Mesodermal cell (in vitro differentiated cells): ENCODE measurements around the gene ACBD3.

Experiments used
- H3K27ac ChIP-seq: 2 replicates; pipeline ENCODE4 v1.7.0; 2013; ENCODE audit warnings: mild to moderate bottlenecking, low read depth, low read length, moderate library complexity; ENCODE audit not compliant: severe bottlenecking
- H3K36me3 ChIP-seq: 2 replicates; pipeline ENCODE4 v1.7.1; 2013; ENCODE audit warnings: mild to moderate bottlenecking, low read length, moderate library complexity; ENCODE audit not compliant: control insufficient read depth, insufficient read depth
- H3K4me1 ChIP-seq: one replicate; pipeline ENCODE4 v1.7.1; 2013; ENCODE audit warnings: mild to moderate bottlenecking, low read length; ENCODE audit not compliant: insufficient read depth, control insufficient read depth, poor library complexity, severe bottlenecking
- H3K4me3 ChIP-seq: 2 replicates; pipeline ENCODE4 v1.7.0; 2013; ENCODE audit warnings: low read length, control low read depth, mild to moderate bottlenecking; ENCODE audit not compliant: insufficient read depth, poor library complexity, severe bottlenecking; ENCODE audit errors: extremely low read depth
- H3K9me3 ChIP-seq: 2 replicates; pipeline ENCODE4 v1.7.1; 2013; ENCODE audit warnings: mild to moderate bottlenecking, low read length, moderate library complexity; ENCODE audit not compliant: control insufficient read depth
- WGBS, 2 experiments: methylation state at CpG; one replicate each; pipeline ENCODE4 v1.1.5; 2013; ENCODE audit warnings: missing lambda C conversion rate in 2 of 2; ENCODE audit not compliant: insufficient coverage in 2 of 2; 5-methylcytosine and 5-hydroxymethylcytosine counted together

ACBD3 gene

DNA sequence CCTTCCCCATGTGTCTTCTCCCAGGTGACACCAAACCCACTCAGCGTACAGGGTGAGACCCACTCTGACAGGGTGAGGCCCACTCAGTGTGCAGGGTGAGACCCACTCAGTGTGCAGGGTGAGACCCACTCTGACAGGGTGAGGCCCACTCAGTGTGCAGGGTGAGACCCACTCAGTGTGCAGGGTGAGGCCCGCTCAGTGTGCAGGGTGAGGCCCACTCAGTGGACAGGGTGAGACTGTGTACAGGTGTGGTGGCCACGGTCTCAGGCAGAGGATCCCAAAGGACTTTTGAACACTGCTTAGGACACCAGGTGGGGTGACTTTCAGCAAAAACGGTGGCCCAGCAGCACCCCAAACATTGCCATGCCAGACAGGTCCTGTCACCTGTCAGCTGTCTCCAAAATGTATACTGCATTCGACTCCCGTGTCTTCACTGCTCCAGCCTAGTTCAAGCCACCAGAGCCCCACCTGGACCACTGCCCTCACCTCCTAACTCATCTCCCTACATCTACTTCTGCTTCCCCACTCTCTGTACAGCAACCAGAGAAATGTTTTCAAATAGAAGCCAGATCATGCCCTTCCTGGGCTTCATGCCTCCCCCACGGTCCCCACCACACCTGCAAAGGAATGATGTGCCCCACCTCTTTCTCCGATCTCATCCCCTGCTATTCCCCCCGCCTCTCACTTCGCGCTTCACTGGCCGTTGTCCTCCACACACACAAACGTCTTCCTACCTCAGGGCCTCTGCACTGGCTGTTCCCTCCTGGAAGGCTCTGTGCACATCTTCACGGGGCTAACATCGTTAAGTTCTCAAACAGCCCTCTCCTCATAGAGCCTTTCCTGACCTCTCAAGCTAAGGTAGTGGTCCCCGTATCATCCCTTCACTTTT lies 52.1 kb downstream of the ACBD3 start:
- H3K27ac ChIP-seq, result no peak overlapping the region
- 85 to 86% methylated on average over 13 to 16 of the region's 16 CpGs for WGBS, 2 experiments

GRCh38 chr1:226133504-226134123 lies 52.9 kb downstream of the ACBD3 start:
- peaks cover 4% of the 10 kb centered on the region for H3K4me1 ChIP-seq
- no peak overlapping the region for H3K27ac ChIP-seq
- no peak overlapping the region for H3K4me3 ChIP-seq
- peaks cover 4% of the 10 kb centered on the region for H3K9me3 ChIP-seq
- WGBS, 2 experiments, result 95 to 97% methylated on average over 3 to 6 of the region's 6 CpGs
- H3K36me3 ChIP-seq, result no peaks in the 10 kb centered on the region

More for the DNA sequence above, 52.1 kb downstream of the ACBD3 start:
- no peaks in the 10 kb centered on the region for H3K9me3 ChIP-seq
- no peaks in the 10 kb centered on the region for H3K36me3 ChIP-seq
- no peaks in the 10 kb centered on the region for H3K4me1 ChIP-seq
- H3K4me3 ChIP-seq, result no peak overlapping the region

DNA sequence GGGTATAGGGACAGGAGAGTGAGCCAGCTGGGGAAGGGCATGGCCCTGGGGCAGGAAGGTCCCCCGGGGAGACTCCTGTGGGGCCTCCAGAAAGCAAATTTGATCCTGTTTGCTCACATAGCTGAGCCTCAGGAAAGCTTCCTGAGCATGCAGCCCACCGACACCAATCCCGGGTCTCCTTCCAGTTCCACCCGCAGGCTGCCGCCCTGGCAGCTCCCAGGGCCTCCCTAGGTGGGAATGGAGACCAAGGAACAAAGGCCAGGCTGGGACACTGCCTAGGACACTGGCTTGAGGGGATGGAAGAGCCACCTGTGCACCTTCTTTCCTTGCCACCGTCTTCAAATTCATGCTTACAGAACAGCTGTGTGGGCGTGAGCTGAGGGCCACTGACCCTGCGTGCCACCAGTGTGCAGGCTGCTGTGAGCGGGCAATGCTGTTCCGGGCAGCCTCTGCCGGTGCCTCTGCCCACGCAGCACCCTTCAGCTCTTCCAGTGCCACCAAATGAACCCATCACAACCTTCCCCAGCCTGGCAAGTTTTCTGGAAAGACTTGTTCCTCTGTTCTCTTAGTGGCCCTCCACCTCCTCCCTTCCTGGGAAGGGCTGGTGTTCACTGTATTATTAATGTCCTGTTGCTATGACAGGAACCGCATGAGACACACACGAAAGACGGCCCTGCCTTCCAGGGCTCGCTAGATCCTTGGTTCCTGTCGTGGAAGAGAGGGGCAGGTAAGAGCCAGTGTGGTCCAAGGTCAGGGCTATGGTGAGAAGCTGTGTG lies 53.6 kb downstream of the ACBD3 start:
- H3K9me3 ChIP-seq, result peaks cover 4% of the 10 kb centered on the region
- WGBS, 2 experiments, result 88 to 90% methylated on average over 11 to 17 of the region's 17 CpGs
- H3K36me3 ChIP-seq, result no peaks in the 10 kb centered on the region
- no peak overlapping the region for H3K27ac ChIP-seq
- H3K4me3 ChIP-seq, result no peak overlapping the region
- H3K4me1 ChIP-seq, result peaks cover 11% of the 10 kb centered on the region

- H3K36me3 ChIP-seq, result no peaks in the 10 kb centered on the region
- H3K4me3 ChIP-seq, result no peak overlapping the region
- WGBS, 2 experiments, result 97 to 100% methylated on average over 5 of the region's 5 CpGs
- peaks cover 4% of the 10 kb centered on the region for H3K9me3 ChIP-seq
- peaks cover 20% of the 10 kb centered on the region for H3K4me1 ChIP-seq
- no peak overlapping the region for H3K27ac ChIP-seq
Observed at GRCh38 chr1:226131639-226132038, 54.9 kb downstream of the ACBD3 start.

DNA sequence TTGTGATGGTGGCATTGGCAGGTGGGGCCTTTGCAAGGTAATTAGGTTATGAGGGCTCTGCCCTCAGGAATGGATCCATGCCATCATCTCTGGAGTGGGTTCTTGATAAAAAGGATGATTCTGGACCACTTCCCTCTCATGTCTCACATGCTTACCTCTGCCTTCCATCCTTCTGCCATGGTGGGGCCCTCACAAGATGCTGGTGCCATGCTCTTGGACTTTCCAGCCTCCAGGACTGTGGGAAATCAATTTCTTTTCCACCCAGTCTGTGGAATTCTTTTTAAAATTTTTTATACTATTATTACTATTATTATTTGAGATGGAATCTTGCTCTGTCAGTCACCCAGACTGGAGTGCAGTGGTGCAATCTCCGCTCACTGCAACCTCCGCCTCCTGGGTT lies 57.3 kb downstream of the ACBD3 start:
- H3K27ac ChIP-seq, result no peak overlapping the region
- no peak overlapping the region for H3K4me3 ChIP-seq
- H3K36me3 ChIP-seq, result no peaks in the 10 kb centered on the region
- peaks cover 4% of the 10 kb centered on the region for H3K9me3 ChIP-seq
- WGBS, 2 experiments, result 100% methylated on average over 2 of the region's 2 CpGs; no CpG with 5 or more reads in 1 of the 2 experiments
- peaks cover 20% of the 10 kb centered on the region for H3K4me1 ChIP-seq

DNA sequence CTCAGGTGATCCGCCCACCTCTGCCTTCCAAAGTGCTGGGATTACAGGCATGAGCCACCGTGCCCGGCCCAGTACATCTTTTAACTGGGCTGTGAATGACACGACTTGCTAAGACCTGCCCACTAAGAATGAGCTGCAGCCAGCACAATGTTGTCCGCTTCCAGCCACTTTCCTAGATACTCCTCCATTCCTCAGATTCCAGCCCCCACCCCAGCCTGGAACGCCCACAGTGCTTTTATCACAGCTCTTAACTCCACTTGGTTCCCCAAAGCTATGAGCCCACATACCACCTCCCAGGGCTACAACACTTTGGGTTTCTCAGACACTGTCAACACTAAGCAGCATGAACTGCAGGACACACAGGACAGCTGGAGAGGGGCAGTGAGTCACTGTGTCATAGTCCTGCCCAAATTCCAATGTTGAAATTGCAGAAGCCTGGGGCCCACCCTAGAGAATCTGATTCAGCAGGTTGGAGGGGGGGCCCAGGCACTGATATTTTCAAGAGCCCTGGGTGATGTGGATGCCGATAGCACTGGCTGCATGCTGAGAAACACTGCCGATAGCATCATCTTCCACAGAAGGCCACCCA lies 58.0 kb downstream of the ACBD3 start:
- H3K4me1 ChIP-seq, result peaks cover 24% of the 10 kb centered on the region
- 79 to 82% methylated on average over 7 of the region's 8 CpGs for WGBS, 2 experiments
- no peak overlapping the region for H3K4me3 ChIP-seq
- H3K36me3 ChIP-seq, result no peaks in the 10 kb centered on the region
- peak overlapping the region; percentile 8 for H3K27ac ChIP-seq
- peaks cover 4% of the 10 kb centered on the region for H3K9me3 ChIP-seq

- Histone ChIP-seq H3K27ac (no peak overlapping the region), H3K4me1 (peaks cover 28% of the 10 kb centered on the region), H3K9me3 (peaks cover 4% of the 10 kb centered on the region), H3K4me3 (no peak overlapping the region), H3K36me3 (no peaks in the 10 kb centered on the region)
- WGBS, 2 experiments, result 90 to 98% methylated on average over 16 to 31 of the region's 31 CpGs
Observed at GRCh38 chr1:226126824-226127569, 59.5 kb downstream of the ACBD3 start.

DNA sequence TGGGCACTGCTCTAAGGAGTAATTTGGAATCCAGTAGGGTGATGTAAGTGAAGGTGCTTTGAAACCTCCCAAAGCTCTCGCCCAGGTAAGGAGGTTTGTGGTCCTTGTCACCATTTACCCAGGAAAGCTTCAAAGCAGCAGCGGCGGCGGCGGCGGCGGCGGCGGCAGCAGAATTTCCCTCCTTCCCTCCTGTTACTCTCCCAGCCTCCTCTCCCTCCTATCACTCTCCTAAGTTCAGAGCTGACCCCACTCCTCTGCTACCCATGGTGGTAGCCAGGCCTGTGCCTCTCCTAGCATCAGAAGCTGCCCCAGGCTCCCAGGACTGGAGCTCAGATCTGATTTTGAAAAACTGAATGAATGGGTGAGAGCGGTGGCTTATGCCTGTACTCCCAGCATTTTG lies 60.7 kb downstream of the ACBD3 start:
- H3K36me3 ChIP-seq, result no peaks in the 10 kb centered on the region
- no peak overlapping the region for H3K27ac ChIP-seq
- H3K4me1 ChIP-seq, result peaks cover 28% of the 10 kb centered on the region
- peaks cover 4% of the 10 kb centered on the region for H3K9me3 ChIP-seq
- 83 to 98% methylated on average over 1 to 6 of the region's 10 CpGs for WGBS, 2 experiments
- no peak overlapping the region for H3K4me3 ChIP-seq

DNA sequence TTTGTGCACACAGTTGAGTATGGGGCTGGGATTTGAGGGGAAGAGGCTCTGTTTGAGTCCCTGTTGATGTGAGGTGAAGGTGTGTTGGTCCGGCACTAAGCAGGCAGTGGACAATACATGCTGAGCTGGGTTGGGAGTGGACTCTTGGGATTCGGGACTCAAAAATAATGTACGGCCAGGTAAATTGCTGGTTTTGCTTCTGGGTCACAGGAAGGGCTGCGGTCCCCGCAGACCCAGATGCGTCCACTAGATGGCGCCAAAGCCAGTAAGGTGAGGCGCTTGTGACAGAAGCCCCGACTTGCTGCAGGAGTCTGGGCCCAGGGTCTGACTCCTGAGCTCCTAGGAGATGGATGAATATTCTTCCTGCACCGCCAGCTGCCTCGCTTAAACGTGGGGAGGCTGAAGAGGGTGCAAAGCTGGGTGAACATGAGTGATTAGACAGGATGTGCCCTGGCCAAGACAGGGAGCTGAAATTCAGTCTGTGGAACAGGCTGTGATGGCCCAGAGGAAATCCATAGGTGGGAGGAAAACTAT lies 61.4 kb downstream of the ACBD3 start:
- Histone ChIP-seq H3K4me1 (peaks cover 28% of the 10 kb centered on the region), H3K4me3 (no peak overlapping the region), H3K27ac (no peak overlapping the region), H3K36me3 (no peaks in the 10 kb centered on the region), H3K9me3 (peaks cover 4% of the 10 kb centered on the region)
- WGBS, 2 experiments, result 12 to 19% methylated on average over 8 to 11 of the region's 12 CpGs
